ENCODE measurements around the gene CSTB.

CSTB gene

GRCh38 chr21:43771199-43771675 is 4.9 kb downstream of the CSTB start:
- DNase-seq = no peak
- intact Hi-C loops (cut with DNase I) = loop anchor here (5.0 kb wide), 1 partner anchor 99 kb away; no protein-coding TSS in a partner anchor

- peak in 1 of 10 donors; percentile 73 for DNase-seq
- intact Hi-C loops (cut with DNase I) = loop anchor here (5.0 kb wide), 1 partner anchor 98 kb away; no protein-coding TSS in a partner anchor
Observed at GRCh38 chr21:43770066-43770655, 5.9 kb downstream of the CSTB start.

GRCh38 chr21:43769325-43769958 is 6.7 kb downstream of the CSTB start:
- intact Hi-C loops (cut with DNase I) = no loop called here
- DNase-seq = no peak

GRCh38 chr21:43768868-43769167 is 7.3 kb downstream of the CSTB start:
- intact Hi-C loops (cut with DNase I) = no loop called here
- no peak for DNase-seq

GRCh38 chr21:43767984-43768867 is 7.9 kb downstream of the CSTB start:
- DNase-seq = no peak
- intact Hi-C loops (cut with DNase I) = no loop called here

- intact Hi-C loops (cut with DNase I) = no loop called here
Observed at GRCh38 chr21:43767498-43767983, 8.6 kb downstream of the CSTB start.

GRCh38 chr21:43766734-43767497 is 9.2 kb downstream of the CSTB start:
- intact Hi-C loops (cut with DNase I) = no loop called here
- peak in 1 of 10 donors; percentile 74 for DNase-seq

More at GRCh38 chr21:43767498-43767983, 8.6 kb downstream of the CSTB start:
- peak in 1 of 10 donors; percentile 66 for DNase-seq

- peak in 1 of 10 donors; percentile 79 for DNase-seq
- intact Hi-C loops (cut with DNase I) = no loop called here
Observed at GRCh38 chr21:43764576-43765495, 11.3 kb downstream of the CSTB start.

- DNase-seq = peak in 1 of 10 donors; percentile 39
- intact Hi-C loops (cut with DNase I) = no loop called here
Observed at GRCh38 chr21:43763901-43764523, 12.1 kb downstream of the CSTB start.

GRCh38 chr21:43762303-43763128 is 13.6 kb downstream of the CSTB start:
- intact Hi-C loops (cut with DNase I) = no loop called here
- peak in 1 of 10 donors; percentile 63 for DNase-seq

- DNase-seq = peak in 1 of 10 donors; percentile 72
Observed at GRCh38 chr21:43761886-43762285, 14.2 kb downstream of the CSTB start.

GRCh38 chr21:43760391-43760958 is 15.6 kb downstream of the CSTB start:
- intact Hi-C loops (cut with DNase I) = no loop called here
- DNase-seq = no peak

More at GRCh38 chr21:43761886-43762285, 14.2 kb downstream of the CSTB start:
- intact Hi-C loops (cut with DNase I) = no loop called here

GRCh38 chr21:43759651-43760050 is 16.5 kb downstream of the CSTB start:
- intact Hi-C loops (cut with DNase I) = no loop called here
- DNase-seq = no peak

- intact Hi-C loops (cut with DNase I) = no loop called here
- no peak for DNase-seq
Observed at GRCh38 chr21:43758811-43759210, 17.3 kb downstream of the CSTB start.

- DNase-seq = no peak
- intact Hi-C loops (cut with DNase I) = no loop called here
Observed at GRCh38 chr21:43758111-43758641, 17.9 kb downstream of the CSTB start.

- intact Hi-C loops (cut with DNase I) = no loop called here
- DNase-seq = peak in 1 of 10 donors; percentile 55
Observed at GRCh38 chr21:43757601-43758000, 18.5 kb downstream of the CSTB start.
